ENCODE measurements around the gene HAPLN2.
"Not testable (repeated sequence)": the region's sequence is repeated elsewhere in the genome, so short reads cannot be mapped to it uniquely, and the experiment has no call there.

The HAPLN2 gene

GRCh38 chr1:156622581-156623297, 3.5 kb downstream of the HAPLN2 start:
- DNase-seq (ENCODE audit: low read depth): no peak

- no peak for DNase-seq (ENCODE audit: low read depth)
Measured at GRCh38 chr1:156623946-156624813, 5.0 kb downstream of the HAPLN2 start.

DNA sequence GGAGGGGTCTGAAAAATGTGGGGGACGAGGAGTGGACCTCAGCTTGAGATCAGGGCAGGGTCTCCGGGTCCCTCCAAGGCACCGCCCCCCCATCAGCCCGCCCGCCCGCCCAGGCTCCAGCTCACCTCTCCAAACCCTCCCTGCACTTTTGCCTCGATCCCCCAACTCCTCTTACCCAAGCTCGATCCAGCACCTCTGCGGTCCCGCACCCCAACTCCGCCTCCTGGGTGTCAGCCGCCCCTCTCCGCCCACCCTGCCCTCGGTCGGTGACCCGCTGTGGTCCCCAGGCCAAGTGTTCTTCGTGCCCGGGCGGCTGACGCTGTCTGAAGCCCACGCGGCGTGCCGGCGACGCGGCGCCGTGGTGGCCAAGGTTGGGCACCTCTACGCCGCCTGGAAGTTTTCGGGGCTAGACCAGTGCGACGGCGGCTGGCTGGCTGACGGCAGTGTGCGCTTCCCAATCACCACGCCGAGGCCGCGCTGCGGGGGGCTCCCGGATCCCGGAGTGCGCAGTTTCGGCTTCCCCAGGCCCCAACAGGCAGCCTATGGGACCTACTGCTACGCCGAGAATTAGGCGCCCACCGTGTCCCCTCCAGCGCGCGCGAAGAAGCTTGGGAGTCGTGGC, 5.7 kb downstream of the HAPLN2 start:
- DNase-seq (ENCODE audit: low read depth): no peak

DNA sequence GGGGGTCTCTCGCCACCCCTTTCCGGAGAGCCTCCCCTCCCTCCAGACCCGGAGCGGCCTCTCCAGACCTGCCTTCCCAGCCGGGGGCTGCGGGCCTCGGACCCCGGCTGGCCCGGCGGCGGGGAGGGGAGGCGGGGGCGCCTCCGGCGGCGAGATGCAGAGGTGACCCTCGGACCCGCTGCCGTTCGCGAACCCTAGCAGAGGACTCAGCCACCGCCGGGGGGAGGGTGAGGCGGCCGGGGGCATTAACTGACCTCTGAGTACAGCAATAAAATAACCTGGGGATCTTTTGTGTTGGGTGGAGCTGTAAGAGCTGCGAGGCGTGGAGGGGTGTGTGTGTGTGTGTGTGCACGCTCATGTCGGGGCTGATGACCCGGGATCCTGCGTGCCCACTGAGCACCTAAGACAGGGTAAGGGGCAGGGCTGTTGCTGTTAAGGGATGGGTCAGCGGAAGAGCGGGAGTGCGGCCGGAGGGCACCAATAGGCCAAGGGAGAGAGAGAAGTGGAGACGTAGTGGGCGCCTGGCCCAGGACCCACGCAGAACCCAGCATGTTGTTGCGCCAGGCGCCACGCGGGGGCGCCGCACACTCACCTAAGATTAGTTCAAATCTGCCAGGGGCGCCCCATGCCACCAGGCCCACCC, 6.3 kb downstream of the HAPLN2 start:
- DNase-seq (ENCODE audit: low read depth): peak; percentile 35

- no peak for DNase-seq (ENCODE audit: low read depth)
Measured at GRCh38 chr1:156626079-156626438, 6.8 kb downstream of the HAPLN2 start.

- no peak for DNase-seq (ENCODE audit: low read depth)
Measured at GRCh38 chr1:156627313-156627880, 8.2 kb downstream of the HAPLN2 start.

DNA sequence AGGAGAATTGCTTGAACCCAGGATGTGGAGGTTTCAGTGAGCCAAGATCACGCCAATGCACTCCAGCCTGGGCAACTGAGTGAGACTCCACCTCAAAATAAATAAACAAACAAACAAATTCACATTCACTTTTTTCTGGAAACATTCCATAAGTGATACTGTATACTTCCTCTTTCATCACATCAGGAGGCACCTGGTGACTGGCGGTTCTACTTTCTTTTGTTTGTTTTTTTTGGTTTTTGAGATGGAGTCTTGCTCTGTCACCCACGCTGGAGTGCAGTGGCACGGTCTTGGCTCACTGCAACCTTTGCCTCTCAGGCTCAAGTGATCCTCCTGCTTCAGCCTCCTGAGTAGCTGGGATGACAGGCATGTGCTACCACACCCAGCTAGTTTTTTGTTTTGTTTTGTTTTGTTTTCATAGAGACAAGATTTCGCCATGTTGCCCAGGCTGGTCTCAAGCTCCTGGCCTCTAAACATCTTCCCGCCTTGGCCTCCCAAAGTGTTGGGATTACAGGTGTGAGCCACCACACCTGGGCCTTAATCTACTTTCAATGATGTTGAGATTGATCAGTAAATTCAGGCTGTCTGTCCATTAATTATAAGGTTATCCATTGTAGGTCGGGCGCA, 10.7 kb downstream of the HAPLN2 start:
- DNase-seq (ENCODE audit: low read depth): no peak

DNA sequence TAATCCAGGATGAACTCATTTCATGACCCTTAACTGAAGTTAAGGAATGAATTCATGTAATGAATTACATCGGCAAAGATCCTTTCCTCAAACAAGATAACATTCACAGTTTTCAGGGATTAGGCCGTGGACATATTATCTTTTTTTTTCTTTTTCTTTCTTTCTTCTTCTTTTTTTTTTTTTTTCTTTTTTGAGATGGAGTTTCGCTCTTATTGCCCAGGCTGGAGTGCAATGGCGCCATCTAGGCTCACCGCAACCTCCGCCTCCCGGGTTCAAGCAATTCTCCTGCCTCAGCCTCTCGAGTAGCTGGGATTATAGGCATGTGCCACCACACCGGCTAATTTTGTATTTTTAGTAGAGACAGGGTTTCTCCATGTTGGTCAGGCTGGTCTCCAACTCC, 11.9 kb downstream of the HAPLN2 start:
- not testable (repeated sequence) for DNase-seq (ENCODE audit: low read depth)

GRCh38 chr1:156632355-156632754, 13.1 kb downstream of the HAPLN2 start:
- DNase-seq (ENCODE audit: low read depth): no peak

DNA sequence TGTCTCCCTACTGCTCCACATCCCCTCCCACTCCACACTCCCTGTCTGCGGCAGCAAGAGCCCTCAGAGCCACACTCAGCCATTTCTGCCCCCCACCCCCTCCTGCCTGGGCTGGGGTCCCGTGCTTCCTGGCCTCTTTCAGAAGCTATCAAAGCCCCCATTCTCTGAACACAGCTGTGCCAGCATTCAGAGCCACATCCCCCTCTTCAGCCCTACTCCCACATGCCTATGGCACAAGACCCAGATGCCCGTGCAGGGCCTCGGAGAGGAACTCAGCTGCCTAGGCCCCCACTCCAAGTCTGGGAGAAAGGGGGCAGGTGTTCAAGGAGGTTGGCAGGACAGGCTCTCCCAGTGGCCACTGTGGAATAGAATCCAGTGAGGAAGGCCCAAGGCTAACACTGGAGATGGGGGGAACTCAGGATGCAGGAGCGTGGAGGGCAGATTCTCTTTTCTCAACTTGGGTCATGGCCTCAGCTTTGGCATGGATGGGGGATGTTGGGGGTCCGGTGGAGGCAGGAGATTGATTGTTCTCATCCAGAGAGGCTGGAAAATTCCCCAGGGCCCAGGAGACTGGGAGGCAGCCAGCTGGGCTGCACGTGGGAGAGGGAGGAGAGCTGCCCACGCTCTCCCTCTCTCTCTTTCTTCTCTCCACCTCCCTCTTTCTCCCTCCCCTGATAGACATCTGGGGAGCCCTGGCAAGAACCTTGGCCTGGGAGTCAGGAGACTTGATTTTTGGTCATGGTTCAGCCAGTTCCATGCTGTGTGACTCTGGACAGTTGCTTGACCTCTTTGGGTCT, 19.2 kb downstream of the HAPLN2 start:
- DNase-seq (ENCODE audit: low read depth): no peak

GRCh38 chr1:156639601-156640101, 20.4 kb downstream of the HAPLN2 start:
- no peak for DNase-seq (ENCODE audit: low read depth)

DNA sequence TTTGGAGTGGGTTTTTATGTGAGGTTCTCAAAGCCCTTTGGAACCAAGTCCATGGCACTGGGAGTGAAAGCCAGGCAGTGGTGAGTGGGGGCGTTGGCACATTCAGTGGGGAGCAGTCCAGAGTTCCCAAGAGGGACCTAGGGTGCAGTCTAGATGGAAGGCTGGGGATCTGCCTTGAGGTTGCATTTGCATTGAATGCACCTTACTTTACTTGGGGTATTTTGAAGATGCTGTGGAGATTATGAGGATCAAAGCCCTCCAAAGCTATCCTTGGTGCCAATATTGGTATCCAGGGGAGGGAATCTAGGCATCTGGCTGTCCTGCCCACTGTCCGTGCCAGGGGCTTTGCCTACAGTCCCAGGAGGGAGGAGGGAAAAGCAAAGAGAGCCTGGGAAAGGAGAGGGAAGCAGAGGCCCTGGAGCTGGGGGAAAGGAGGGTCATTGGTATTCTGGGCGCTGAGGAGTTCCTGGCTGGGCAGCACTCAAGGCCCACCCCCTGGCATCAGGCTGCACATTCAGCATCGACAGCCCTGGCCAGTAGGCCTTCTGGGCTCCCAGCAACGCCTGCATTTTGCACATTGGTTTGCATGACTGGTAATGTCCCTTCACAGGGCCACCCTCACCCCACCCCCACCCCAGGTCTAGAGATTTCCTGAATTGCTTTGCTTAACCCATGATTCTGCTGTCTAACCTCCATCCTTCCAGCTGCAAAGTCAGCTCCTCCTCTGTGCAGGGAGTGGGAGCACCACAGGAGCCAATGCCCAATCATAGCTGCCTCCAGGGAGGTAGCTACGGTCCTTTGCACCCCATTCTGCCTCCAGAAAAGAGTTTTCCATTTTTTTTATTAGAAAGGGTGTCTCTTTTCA, 21.9 kb downstream of the HAPLN2 start:
- no peak for DNase-seq (ENCODE audit: low read depth)

- no peak for DNase-seq (ENCODE audit: low read depth)
Measured at GRCh38 chr1:156641761-156642264, 22.6 kb downstream of the HAPLN2 start, which contains the start of gene BCAN. BCAN (plus strand) TSS chr1:156642117; CDS start chr1:156646055, 3,938 bp downstream.

DNA sequence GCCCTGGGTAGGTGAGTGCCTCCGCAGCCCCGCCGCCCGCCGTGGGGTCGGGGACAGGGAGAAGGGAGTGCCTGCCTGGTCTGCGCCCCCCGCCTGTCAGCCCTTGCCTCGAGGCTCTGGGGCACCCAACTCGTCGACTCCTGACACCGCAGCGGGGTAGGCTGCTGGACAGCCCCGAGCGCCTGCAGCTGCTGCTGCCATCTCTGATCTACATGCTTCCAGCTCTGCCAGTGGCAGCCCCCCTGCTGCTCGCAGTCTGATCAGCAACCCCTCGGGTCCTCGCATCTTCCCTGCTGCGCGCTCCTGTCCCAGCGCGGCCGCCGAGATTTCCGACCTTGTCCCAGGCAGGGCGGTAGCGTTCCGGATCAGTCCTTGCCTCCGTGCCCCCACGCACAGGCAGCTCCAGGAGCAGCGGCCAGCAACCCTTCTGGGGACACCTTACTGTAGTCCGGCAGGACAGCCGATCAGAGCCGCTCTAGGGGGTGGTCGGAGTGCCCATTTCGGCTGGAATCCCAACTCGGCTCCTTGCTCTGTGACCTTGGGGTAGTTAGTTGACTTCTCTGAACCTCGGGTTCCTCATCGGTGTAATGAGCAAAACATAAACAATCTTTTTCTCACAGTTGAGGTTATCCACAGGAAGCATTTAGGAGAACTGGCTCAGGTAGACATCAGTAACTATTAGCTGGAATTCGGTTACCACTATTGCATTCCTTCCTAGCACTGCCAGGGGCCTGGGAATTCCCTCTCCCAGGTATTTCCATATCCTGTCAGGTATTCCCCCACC, 23.2 kb downstream of the HAPLN2 start:
- no peak for DNase-seq (ENCODE audit: low read depth)

GRCh38 chr1:156643049-156643777, 24.0 kb downstream of the HAPLN2 start:
- no peak for DNase-seq (ENCODE audit: low read depth)

GRCh38 chr1:156643778-156644092, 24.5 kb downstream of the HAPLN2 start:
- no peak for DNase-seq (ENCODE audit: low read depth)

DNA sequence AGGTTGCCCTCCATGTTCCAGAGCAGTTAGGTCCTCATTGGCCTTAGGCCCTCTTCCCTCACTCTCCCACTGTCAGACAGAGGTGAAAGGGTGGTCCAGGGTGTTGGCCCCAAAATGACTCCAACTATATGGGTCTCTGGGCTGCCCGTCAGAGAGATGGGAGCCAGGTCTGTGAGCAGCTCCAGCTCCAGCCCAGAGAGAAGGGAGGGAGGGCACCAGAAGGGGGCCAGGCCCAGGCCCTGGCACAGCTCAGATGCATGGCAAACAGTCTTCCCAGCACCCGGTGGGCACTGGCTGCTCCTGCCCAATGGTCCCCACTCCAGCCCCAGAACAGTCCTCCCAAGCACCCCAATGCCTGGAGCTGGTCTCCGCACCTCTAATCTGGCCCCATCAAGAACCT, 24.9 kb downstream of the HAPLN2 start:
- no peak for DNase-seq (ENCODE audit: low read depth)

DNA sequence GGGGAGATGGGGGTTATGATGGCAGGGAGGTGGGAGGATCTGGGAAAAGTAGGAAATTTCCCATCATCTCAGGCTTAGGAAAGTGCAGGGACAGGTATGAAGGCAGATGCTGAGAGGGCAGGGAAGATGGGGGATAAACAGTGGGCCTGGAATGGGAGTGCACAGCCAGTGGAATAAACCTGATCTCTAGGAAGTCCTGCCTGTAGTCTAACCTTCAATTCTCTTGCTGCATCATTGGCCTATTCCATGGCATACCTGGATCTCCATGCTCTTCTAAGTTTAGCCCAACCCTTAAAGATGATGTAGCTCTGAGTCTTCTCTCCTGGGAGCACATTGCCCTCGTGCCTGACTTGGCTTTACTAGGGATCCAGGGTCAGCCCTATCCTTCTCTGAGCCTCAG, 25.4 kb downstream of the HAPLN2 start:
- no peak for DNase-seq (ENCODE audit: low read depth)

All from stimulated activated CD8-positive, alpha-beta memory T cell treated with anti-CD3 and anti-CD28 coated beads, Interleukin-15, amount 100 ng/mL, for 24 hours (primary cell).